IMR-90 (cell line): ENCODE data around the gene MSANTD1.

Experiments used
- BHLHE40 ChIP-seq: fragments of 150-350 bp; IDR thresholded peaks from 2 replicates; pipeline ENCODE4 v1.6.1; 2016; ENCODE audit warnings: mild to moderate bottlenecking, low read depth, low read length
- CEBPB ChIP-seq: IDR thresholded peaks from 2 replicates; pipeline ENCODE4 v1.6.1; 2012; ENCODE audit warnings: low read depth, low read length, improper control_type of control experiment
- CHD1 ChIP-seq: IDR thresholded peaks from 2 replicates; pipeline ENCODE4 v1.6.1; 2012; ENCODE audit warnings: low read depth, low read length, improper control_type of control experiment
- CTCF ChIP-seq: conservative IDR thresholded peaks from 2 replicates; pipeline ENCODE4 v1.5.1; 2012; ENCODE audit warnings: mild to moderate bottlenecking, low read depth, low read length, improper control_type of control experiment
- ELK1 ChIP-seq: fragments of 150-350 bp; IDR thresholded peaks from 2 replicates; pipeline ENCODE4 v1.6.1; 2016; ENCODE audit warnings: low read depth, mild to moderate bottlenecking, low read length, moderate library complexity, borderline replicate concordance
- MAFK ChIP-seq: IDR thresholded peaks from 2 replicates; pipeline ENCODE4 v1.6.1; 2012; ENCODE audit warnings: low read depth, low read length, improper control_type of control experiment
- MAZ ChIP-seq: IDR thresholded peaks from 2 replicates; pipeline ENCODE4 v1.6.1; 2012; ENCODE audit warnings: low read depth, mild to moderate bottlenecking, low read length, improper control_type of control experiment, moderate library complexity, borderline replicate concordance
- MXI1 ChIP-seq: IDR thresholded peaks from 2 replicates; pipeline ENCODE4 v1.6.1; 2012; ENCODE audit warnings: low read depth, mild to moderate bottlenecking, low read length, moderate library complexity, borderline replicate concordance
- POLR2A ChIP-seq: IDR thresholded peaks from 2 replicates; pipeline ENCODE4 v1.6.1; 2012; ENCODE audit warnings: mild to moderate bottlenecking, low read depth, low read length
- RAD21 ChIP-seq: IDR thresholded peaks from 2 replicates; pipeline ENCODE4 v1.6.1; 2012; ENCODE audit warnings: low read length, improper control_type of control experiment
- RCOR1 ChIP-seq: IDR thresholded peaks from 2 replicates; pipeline ENCODE4 v1.6.1; 2012; ENCODE audit warnings: mild to moderate bottlenecking, low read length, improper control_type of control experiment; ENCODE audit not compliant: insufficient replicate concordance
- RFX5 ChIP-seq: IDR thresholded peaks from 2 replicates; pipeline ENCODE4 v1.8.0; 2012; ENCODE audit warnings: low read depth, mild to moderate bottlenecking, low read length, moderate library complexity
- SMC3 ChIP-seq: fragments of 150-350 bp; IDR thresholded peaks from 2 replicates; pipeline ENCODE4 v1.6.1; 2016; ENCODE audit warnings: low read depth, mild to moderate bottlenecking, antibody characterized with exemption, low read length, moderate library complexity
- USF2 ChIP-seq: fragments of 150-350 bp; IDR thresholded peaks from 2 replicates; pipeline ENCODE4 v1.6.1; 2017; ENCODE audit warnings: mild to moderate bottlenecking, antibody characterized with exemption, low read length, low read depth

GRCh38 chr4:3294401-3295241, 45.7 kb downstream of the MSANTD1 start:
- TF ChIP-seq CTCF (no peak), POLR2A (no peak), RAD21 (no peak), SMC3 (no peak), MXI1 (no peak), RCOR1 (no peak), MAZ (no peak), BHLHE40 (no peak), CHD1 (no peak), CEBPB (no peak), RFX5 (no peak), USF2 (no peak), ELK1 (no peak), MAFK (no peak)
